AG10803 (cell line): ENCODE measurements around the gene POLA1.
A peak's percentile ranks its signal among the peaks of the same experiment; 100 is the strongest.

ENCODE experiments used
- DNase-seq: peaks from one replicate; pipeline ENCODE4 v3.0.0; 2010; ENCODE audit warnings: low read depth
- H3K4me3 ChIP-seq: 2 replicates; pipeline ENCODE4 v1.5.1; 2011; ENCODE audit warnings: mild to moderate bottlenecking, low read length, control low read depth
- TF ChIP-seq, protein P1 (sequence below): conservative IDR thresholded peaks from 2 replicates; pipeline ENCODE4 v1.5.1; 2011; ENCODE audit warnings: mild to moderate bottlenecking, low read length, control low read depth, inconsistent platforms

Gene POLA1

DNA sequence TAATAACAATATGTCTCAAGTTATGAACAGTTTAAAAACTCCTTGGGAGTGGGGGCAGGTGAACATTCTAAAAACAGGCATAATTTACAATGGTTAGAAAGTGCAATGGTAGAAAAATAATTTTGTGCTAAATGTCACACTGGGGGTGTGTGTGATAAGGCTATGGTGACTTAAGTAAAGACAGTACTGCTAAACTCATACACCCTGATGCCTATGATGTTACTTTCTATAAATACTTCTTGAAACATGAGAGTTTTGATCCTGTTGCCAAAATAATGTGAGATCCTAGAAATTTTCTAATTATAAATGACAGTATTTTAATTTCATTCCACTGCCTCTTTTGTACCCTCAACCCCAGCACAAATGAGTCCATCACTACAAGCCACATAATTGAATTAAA, 144.2 kb downstream of the POLA1 start:
- no peak overlapping the region for H3K4me3 ChIP-seq
- TF ChIP-seq, protein P1, sequence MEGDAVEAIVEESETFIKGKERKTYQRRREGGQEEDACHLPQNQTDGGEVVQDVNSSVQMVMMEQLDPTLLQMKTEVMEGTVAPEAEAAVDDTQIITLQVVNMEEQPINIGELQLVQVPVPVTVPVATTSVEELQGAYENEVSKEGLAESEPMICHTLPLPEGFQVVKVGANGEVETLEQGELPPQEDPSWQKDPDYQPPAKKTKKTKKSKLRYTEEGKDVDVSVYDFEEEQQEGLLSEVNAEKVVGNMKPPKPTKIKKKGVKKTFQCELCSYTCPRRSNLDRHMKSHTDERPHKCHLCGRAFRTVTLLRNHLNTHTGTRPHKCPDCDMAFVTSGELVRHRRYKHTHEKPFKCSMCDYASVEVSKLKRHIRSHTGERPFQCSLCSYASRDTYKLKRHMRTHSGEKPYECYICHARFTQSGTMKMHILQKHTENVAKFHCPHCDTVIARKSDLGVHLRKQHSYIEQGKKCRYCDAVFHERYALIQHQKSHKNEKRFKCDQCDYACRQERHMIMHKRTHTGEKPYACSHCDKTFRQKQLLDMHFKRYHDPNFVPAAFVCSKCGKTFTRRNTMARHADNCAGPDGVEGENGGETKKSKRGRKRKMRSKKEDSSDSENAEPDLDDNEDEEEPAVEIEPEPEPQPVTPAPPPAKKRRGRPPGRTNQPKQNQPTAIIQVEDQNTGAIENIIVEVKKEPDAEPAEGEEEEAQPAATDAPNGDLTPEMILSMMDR, result no peak
- DNase-seq, result no peak

DNA sequence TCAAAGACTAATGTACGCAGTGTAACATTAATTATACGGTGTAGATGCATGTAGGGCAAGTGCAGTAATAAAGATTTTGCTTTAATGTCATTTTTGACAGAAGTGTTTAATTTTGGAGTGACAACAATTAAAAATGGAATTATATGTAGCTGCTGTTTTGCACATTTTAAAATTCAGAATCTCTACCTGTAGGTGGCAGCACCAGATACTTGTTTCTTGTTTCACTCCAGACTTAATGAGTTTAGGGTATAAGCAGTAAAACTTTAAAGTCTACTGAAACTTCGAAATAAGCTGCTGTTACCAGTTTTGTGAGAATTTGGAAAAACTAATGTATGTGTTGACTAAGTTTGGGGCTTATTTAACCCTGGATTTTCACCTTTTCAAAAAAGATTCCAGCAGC, 144.9 kb downstream of the POLA1 start:
- H3K4me3 ChIP-seq, result no peak overlapping the region
- DNase-seq, result peak; percentile 31
- TF ChIP-seq, protein P1, result peak; percentile 55

DNA sequence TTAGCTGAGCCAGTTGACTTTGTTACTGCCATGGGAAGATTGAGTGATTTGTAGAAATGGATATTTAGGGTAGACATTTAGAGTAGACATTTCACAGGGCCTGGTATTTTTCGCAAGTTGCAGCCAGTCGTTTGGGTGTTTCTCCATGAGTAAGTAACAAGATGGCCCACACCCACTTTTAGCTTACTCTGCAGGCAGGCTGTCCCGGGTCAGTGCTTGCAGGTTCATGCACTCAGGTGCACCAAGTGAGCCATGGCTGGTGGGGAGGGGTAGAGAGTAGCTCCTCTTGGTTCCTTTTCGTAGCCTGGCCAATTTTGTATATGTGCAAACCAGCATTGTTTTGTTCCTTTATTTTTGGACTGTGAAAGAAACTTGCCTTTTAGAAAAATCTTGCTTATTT, 145.6 kb downstream of the POLA1 start:
- DNase-seq, result no peak
- TF ChIP-seq, protein P1, result no peak
- H3K4me3 ChIP-seq, result no peak overlapping the region

DNA sequence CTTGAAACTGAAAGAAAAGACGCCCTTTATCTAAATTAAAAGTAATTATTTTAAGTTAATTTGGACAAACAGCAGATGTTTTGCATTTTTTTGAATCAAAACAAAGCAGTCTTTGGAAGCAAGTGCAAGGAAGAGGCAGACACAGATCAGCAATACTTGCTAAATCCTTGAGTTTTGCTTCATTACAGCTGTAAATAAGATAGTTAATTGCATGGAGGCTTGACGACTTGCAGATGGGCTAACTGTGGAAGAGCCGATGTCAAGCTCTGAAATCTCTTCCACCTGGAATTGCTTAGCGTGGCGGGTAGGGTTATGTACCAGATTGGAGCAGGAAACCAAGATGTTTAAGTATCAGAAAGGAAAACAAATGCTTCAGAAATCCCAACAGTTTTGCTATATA, 148.8 kb downstream of the POLA1 start:
- TF ChIP-seq, protein P1, result no peak
- H3K4me3 ChIP-seq, result no peak overlapping the region
- peak; percentile 27 for DNase-seq

DNA sequence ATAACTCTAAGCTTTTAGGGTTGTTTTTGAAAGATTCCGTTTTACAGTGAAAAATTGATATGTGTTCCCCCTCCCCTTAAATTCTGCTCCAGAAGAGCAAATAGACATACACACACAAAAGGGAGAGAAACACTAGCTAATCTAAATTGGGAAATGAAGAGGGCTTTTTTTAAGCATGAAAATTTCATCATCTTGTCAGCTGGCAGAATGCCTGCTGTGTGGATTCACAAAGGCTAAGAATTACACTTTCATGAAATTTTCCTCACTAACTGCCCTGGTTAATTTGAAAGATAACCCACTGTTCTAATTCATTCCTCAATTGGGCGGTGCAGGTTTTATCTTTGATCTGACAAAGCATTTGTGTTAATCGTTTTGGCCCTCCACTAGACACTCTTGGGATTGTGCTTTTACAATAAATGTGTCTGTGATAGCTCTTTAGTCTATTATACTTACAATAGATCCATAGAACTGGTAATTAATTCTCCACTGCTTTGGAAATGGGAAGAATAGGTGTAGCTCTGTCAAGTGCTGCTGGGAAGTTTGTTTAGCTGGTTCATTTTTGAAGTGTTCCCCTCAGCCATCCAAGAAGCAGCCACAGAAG, 152.9 kb downstream of the POLA1 start:
- TF ChIP-seq, protein P1, result no peak
- peak; percentile 55 for DNase-seq
- H3K4me3 ChIP-seq, result no peak overlapping the region

DNA sequence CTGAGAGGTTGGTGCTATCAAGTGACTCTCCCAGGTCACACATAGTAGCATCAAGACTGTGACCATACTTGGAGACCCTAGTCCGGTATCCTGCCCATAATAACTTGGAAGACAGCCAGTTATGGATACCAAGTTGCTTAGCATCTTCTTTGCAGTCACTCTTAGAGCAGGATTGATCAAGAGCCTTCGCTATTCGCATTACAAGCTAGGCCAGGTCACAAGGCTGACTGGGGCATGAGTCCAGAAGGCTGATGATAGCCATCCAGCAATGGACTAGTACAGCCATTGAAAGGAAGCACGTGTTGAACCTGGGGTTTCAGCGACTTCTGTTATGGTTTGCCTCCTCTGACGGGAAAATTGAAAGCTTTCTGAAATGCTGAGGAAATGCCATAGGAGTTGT, 157.6 kb downstream of the POLA1 start:
- DNase-seq, result no peak
- TF ChIP-seq, protein P1, result no peak
- no peak overlapping the region for H3K4me3 ChIP-seq

DNA sequence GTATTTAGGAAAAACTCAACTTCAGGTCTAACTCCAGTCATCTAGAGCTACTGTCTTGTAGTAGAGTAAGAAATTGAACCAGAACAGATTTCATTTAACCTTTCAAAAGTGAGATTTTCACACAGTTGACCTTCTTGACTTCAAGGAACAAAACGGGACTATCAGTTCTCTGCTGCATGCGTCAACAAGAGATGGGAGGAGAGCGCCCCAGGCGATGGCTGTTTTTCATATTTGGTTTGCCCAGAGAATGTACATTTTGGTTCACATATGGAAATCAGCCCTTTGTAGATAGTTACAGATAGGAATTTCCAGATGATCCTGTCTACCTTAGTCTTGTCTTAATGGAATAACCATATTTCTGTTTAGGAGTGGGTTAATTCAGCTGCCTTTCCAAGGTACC, 158.1 kb downstream of the POLA1 start:
- H3K4me3 ChIP-seq, result no peak overlapping the region
- DNase-seq, result no peak
- TF ChIP-seq, protein P1, result no peak
